IMR-90 (cell line): Measurements from ENCODE around the gene MAFB. TPM values are rescaled to one million over a fixed set of nuclear protein-coding genes. Genes with fewer than 3 reads are reported as not detected.

Experiments
- ATAC-seq: fragments of 200-7000 bp; cut with Tn5 transposase; 2 replicates; pipeline ENCODE4 v1.9.1; 2020; ENCODE audit warnings: low read depth, mild to moderate bottlenecking, moderate library complexity
- BruUV-seq: library from RNA; stranded (reverse); fragments of 400-500 nt; replicated peaks from 2 replicates; lab custom pipeline; 2021; lab: Mats Ljungman, UMichigan
- CTCF ChIA-PET: fragments of 300-600 bp; formaldehyde crosslinking; extraction: SDS; loops from one replicate; lab custom pipeline; 2021; ENCODE audit warnings: antibody characterized with exemption; lab: Yijun Ruan, JAX
- POLR2A ChIA-PET: fragments of 300-600 bp; sonication (Branson Sonifier 250); formaldehyde crosslinking; loops from one replicate; lab custom pipeline; 2022; ENCODE audit warnings: antibody characterized with exemption; ENCODE audit not compliant: unreplicated experiment; lab: Charles Lee
- DNase-seq: peaks from one replicate; pipeline ENCODE4 v3.0.0; 2013
- H2AFZ ChIP-seq: replicated peaks from 2 replicates; pipeline ENCODE3; 2013; ENCODE audit warnings: low read length, mild to moderate bottlenecking; ENCODE audit not compliant: poor library complexity
- H2AK5ac ChIP-seq: 2 replicates; pipeline ENCODE4 v1.6.1; 2013; ENCODE audit warnings: low read depth, low read length, inconsistent platforms
- H2AK9ac ChIP-seq: replicated peaks from 2 replicates; pipeline ENCODE3; 2013; ENCODE audit warnings: mild to moderate bottlenecking, low read depth, low read length, moderate library complexity; ENCODE audit not compliant: poor library complexity
- H2BK120ac ChIP-seq: 2 replicates; pipeline ENCODE4 v1.6.1; 2013; ENCODE audit warnings: low read depth, low read length, inconsistent platforms
- H2BK15ac ChIP-seq: 3 replicates; pipeline ENCODE4 v1.6.1; 2013; ENCODE audit warnings: low read depth, low read length, inconsistent platforms
- H2BK20ac ChIP-seq: 2 replicates; pipeline ENCODE4 v1.6.1; 2013; ENCODE audit warnings: low read depth, mild to moderate bottlenecking, inconsistent platforms, low read length, moderate library complexity
- H2BK5ac ChIP-seq: 2 replicates; pipeline ENCODE4 v1.6.1; 2013; ENCODE audit warnings: mild to moderate bottlenecking, low read depth, low read length, inconsistent platforms; ENCODE audit not compliant: poor library complexity, severe bottlenecking
- H3K14ac ChIP-seq: replicated peaks from 2 replicates; pipeline ENCODE4 v1.6.1; 2013; ENCODE audit warnings: low read depth, low read length, inconsistent platforms
- H3K18ac ChIP-seq: 2 replicates; pipeline ENCODE4 v1.6.1; 2013; ENCODE audit warnings: low read depth, low read length, control low read depth
- H3K23ac ChIP-seq: 2 replicates; pipeline ENCODE4 v1.6.1; 2013; ENCODE audit warnings: low read depth, low read length, inconsistent platforms
- H3K27ac ChIP-seq: 2 replicates; pipeline ENCODE4 v1.5.1; 2013; ENCODE audit warnings: mild to moderate bottlenecking, control low read depth, low read length; ENCODE audit not compliant: insufficient read depth
- H3K27me3 ChIP-seq: 2 replicates; pipeline ENCODE4 v1.6.1; 2013; ENCODE audit warnings: low read length; ENCODE audit not compliant: control insufficient read depth, insufficient read depth
- H3K36me3 ChIP-seq: 2 replicates; pipeline ENCODE4 v1.6.1; 2013; ENCODE audit warnings: low read length, mixed read lengths; ENCODE audit not compliant: control insufficient read depth, insufficient read depth
- H3K4ac ChIP-seq: 2 replicates; pipeline ENCODE4 v1.6.1; 2013; ENCODE audit warnings: low read depth, low read length, inconsistent platforms
- H3K4me1 ChIP-seq: 2 replicates; pipeline ENCODE4 v1.6.1; 2013; ENCODE audit warnings: low read length, mixed read lengths; ENCODE audit not compliant: control insufficient read depth, insufficient read depth
- H3K4me2 ChIP-seq: 2 replicates; pipeline ENCODE4 v1.6.1; 2013; ENCODE audit warnings: low read depth, mild to moderate bottlenecking, control low read depth, low read length, moderate library complexity
- H3K4me3 ChIP-seq: 2 replicates; pipeline ENCODE4 v1.5.1; 2013; ENCODE audit warnings: low read depth, mild to moderate bottlenecking, control low read depth, low read length, moderate library complexity; ENCODE audit not compliant: insufficient read depth
- H3K56ac ChIP-seq: 2 replicates; pipeline ENCODE4 v1.6.1; 2013; ENCODE audit warnings: low read length, inconsistent platforms; ENCODE audit not compliant: insufficient read depth; ENCODE audit errors: extremely low read depth
- H3K79me1 ChIP-seq, 2 experiments: 2 replicates each; pipeline ENCODE4 v1.6.1; 2013; ENCODE audit warnings: low read length in 2 of 2, inconsistent platforms in 1 of 2, low read depth in 1 of 2
- H3K9ac ChIP-seq: 2 replicates; pipeline ENCODE4 v1.6.1; 2013; ENCODE audit warnings: low read depth, low read length, control low read depth
- H3K9me1 ChIP-seq: 2 replicates; pipeline ENCODE4 v1.6.1; 2013; ENCODE audit warnings: low read length, inconsistent platforms; ENCODE audit not compliant: insufficient read depth
- H3K9me3 ChIP-seq: 2 replicates; pipeline ENCODE4 v1.6.1; 2013; ENCODE audit warnings: low read length; ENCODE audit not compliant: control insufficient read depth, insufficient read depth
- H4K20me1 ChIP-seq: 2 replicates; pipeline ENCODE4 v1.6.1; 2013; ENCODE audit warnings: low read length, inconsistent platforms; ENCODE audit not compliant: insufficient read depth
- H4K5ac ChIP-seq: 2 replicates; pipeline ENCODE4 v1.6.1; 2013; ENCODE audit warnings: mild to moderate bottlenecking, low read depth, low read length, control low read depth
- H4K8ac ChIP-seq, 2 experiments: 2 replicates each; pipeline ENCODE4 v1.6.1; 2013; ENCODE audit warnings: low read depth in 2 of 2, low read length in 2 of 2, control low read depth in 1 of 2, inconsistent platforms in 1 of 2
- H4K91ac ChIP-seq: 2 replicates; pipeline ENCODE4 v1.6.1; 2013; ENCODE audit warnings: low read depth, low read length, inconsistent platforms; ENCODE audit not compliant: insufficient read depth
- BHLHE40 ChIP-seq: fragments of 150-350 bp; IDR thresholded peaks from 2 replicates; pipeline ENCODE4 v1.6.1; 2016; ENCODE audit warnings: mild to moderate bottlenecking, low read depth, low read length
- CEBPB ChIP-seq: IDR thresholded peaks from 2 replicates; pipeline ENCODE4 v1.6.1; 2012; ENCODE audit warnings: low read depth, low read length, improper control_type of control experiment
- CHD1 ChIP-seq: IDR thresholded peaks from 2 replicates; pipeline ENCODE4 v1.6.1; 2012; ENCODE audit warnings: low read depth, low read length, improper control_type of control experiment
- CTCF ChIP-seq: conservative IDR thresholded peaks from 2 replicates; pipeline ENCODE4 v1.5.1; 2012; ENCODE audit warnings: mild to moderate bottlenecking, low read depth, low read length, improper control_type of control experiment
- ELK1 ChIP-seq: fragments of 150-350 bp; IDR thresholded peaks from 2 replicates; pipeline ENCODE4 v1.6.1; 2016; ENCODE audit warnings: low read depth, mild to moderate bottlenecking, low read length, moderate library complexity, borderline replicate concordance
- FOS ChIP-seq: fragments of 150-350 bp; IDR thresholded peaks from 2 replicates; pipeline ENCODE4 v1.6.1; 2016; ENCODE audit warnings: low read depth, low read length
- MAFK ChIP-seq: IDR thresholded peaks from 2 replicates; pipeline ENCODE4 v1.6.1; 2012; ENCODE audit warnings: low read depth, low read length, improper control_type of control experiment
- MAZ ChIP-seq: IDR thresholded peaks from 2 replicates; pipeline ENCODE4 v1.6.1; 2012; ENCODE audit warnings: low read depth, mild to moderate bottlenecking, low read length, improper control_type of control experiment, moderate library complexity, borderline replicate concordance
- MXI1 ChIP-seq: IDR thresholded peaks from 2 replicates; pipeline ENCODE4 v1.6.1; 2012; ENCODE audit warnings: low read depth, mild to moderate bottlenecking, low read length, moderate library complexity, borderline replicate concordance
- NFE2L2 ChIP-seq: fragments of 150-350 bp; IDR thresholded peaks from 2 replicates; pipeline ENCODE4 v1.6.1; 2016; ENCODE audit warnings: low read depth, mild to moderate bottlenecking, low read length
- POLR2A ChIP-seq: IDR thresholded peaks from 2 replicates; pipeline ENCODE4 v1.6.1; 2012; ENCODE audit warnings: mild to moderate bottlenecking, low read depth, low read length
- RAD21 ChIP-seq: IDR thresholded peaks from 2 replicates; pipeline ENCODE4 v1.6.1; 2012; ENCODE audit warnings: low read length, improper control_type of control experiment
- RCOR1 ChIP-seq: IDR thresholded peaks from 2 replicates; pipeline ENCODE4 v1.6.1; 2012; ENCODE audit warnings: mild to moderate bottlenecking, low read length, improper control_type of control experiment; ENCODE audit not compliant: insufficient replicate concordance
- RFX5 ChIP-seq: IDR thresholded peaks from 2 replicates; pipeline ENCODE4 v1.8.0; 2012; ENCODE audit warnings: low read depth, mild to moderate bottlenecking, low read length, moderate library complexity
- SMC3 ChIP-seq: fragments of 150-350 bp; IDR thresholded peaks from 2 replicates; pipeline ENCODE4 v1.6.1; 2016; ENCODE audit warnings: low read depth, mild to moderate bottlenecking, antibody characterized with exemption, low read length, moderate library complexity
- USF2 ChIP-seq: fragments of 150-350 bp; IDR thresholded peaks from 2 replicates; pipeline ENCODE4 v1.6.1; 2017; ENCODE audit warnings: mild to moderate bottlenecking, antibody characterized with exemption, low read length, low read depth
- WGBS, 2 experiments: methylation state at CpG; one replicate each; pipeline versions ENCODE4 v1.1.5 to v1.1.7; 2013; ENCODE audit warnings: missing lambda C conversion rate in 2 of 2; ENCODE audit not compliant: insufficient read length in 1 of 2; ENCODE audit errors: extremely low coverage in 2 of 2; 5-methylcytosine and 5-hydroxymethylcytosine counted together
- dilution Hi-C: fragments of 300-500 bp; cut with HindIII; formaldehyde crosslinking; loops from one replicate; pipeline ENCODE4 v1.14.3; 2018; ENCODE audit warnings: low sequenced_read_pairs; ENCODE audit not compliant: unreplicated experiment
- in situ Hi-C: fragments of 300-500 bp; cut with MboI; formaldehyde crosslinking; loops from 3 replicates; pipeline ENCODE4 v1.14.3; 2019; ENCODE audit warnings: low sequenced_read_pairs, inconsistent platforms, mixed read lengths
- intact Hi-C: fragments of 100-400 bp; cut with micrococcal nuclease; formaldehyde crosslinking; loops from 2 replicates; pipeline ENCODE4 v1.10.0; 2022
- polyA plus RNA-seq, 3 experiments: library from polyadenylated mRNA; depleted of rRNA; stranded (reverse); fragments of >200 nt; gene quantifications; 2 replicates each; pipeline ENCODE4 v1.2.3, GENCODE V29; 2012; ENCODE audit warnings: low replicate concordance in 1 of 3
- total RNA-seq: library from RNA; depleted of rRNA; stranded (reverse); fragments of >200 nt; gene quantifications from 2 replicates; pipeline ENCODE4 v1.2.3, GENCODE V29; 2012

The MAFB gene
- total and polyA plus RNA-seq, 2 of the 4 experiments (the other 2 are of a cell fraction) = 0.07 TPM; not detected in 1

- H2BK5ac ChIP-seq = no peak overlapping the region
- dilution Hi-C loops = no loop called here
- no peak overlapping the region for H3K4me2 ChIP-seq
These were observed 9.2 kb upstream of the MAFB start for GRCh38 chr20:40698281-40698680.

More at GRCh38 chr20:40698281-40698680, 9.2 kb upstream of the MAFB start:
- no peak overlapping the region for H2BK20ac ChIP-seq
- no peak overlapping the region for H3K4ac ChIP-seq
- BruUV-seq = no TSS peak
- no peak for DNase-seq
- H3K18ac ChIP-seq = no peak overlapping the region
- no peaks in the 10 kb centered on the region; the same call in 1 of the 2 replicates for H3K4me1 ChIP-seq
- H3K14ac ChIP-seq = no peak overlapping the region
- in situ Hi-C loops (loop anchor here (25.0 kb wide), 1 partner anchor 811 kb away; no protein-coding TSS in a partner anchor), intact Hi-C loops (loop anchor here (10.0 kb wide), 1 partner anchor 1583 kb away; no protein-coding TSS in a partner anchor)
- no peaks in the 10 kb centered on the region; the same call in 1 of the 2 replicates for H3K9me1 ChIP-seq
- no peaks in the 10 kb centered on the region for H3K79me1 ChIP-seq
- ATAC-seq = no peak
- H2AK5ac ChIP-seq = no peak overlapping the region
- ChIA-PET POLR2A (no interaction called here), CTCF (no interaction called here)
- TF ChIP-seq FOS (no peak), NFE2L2 (no peak), CTCF (no peak), BHLHE40 (no peak), USF2 (no peak), RCOR1 (no peak), CEBPB (no peak), MAFK (no peak), ELK1 (no peak), RAD21 (no peak), POLR2A (no peak), MAZ (no peak), CHD1 (no peak), RFX5 (no peak), SMC3 (no peak), MXI1 (no peak)
- no peak overlapping the region for H4K5ac ChIP-seq
- H3K56ac ChIP-seq = no peak overlapping the region
- H3K36me3 ChIP-seq = no peaks in the 10 kb centered on the region
- H3K4me3 ChIP-seq = no peak overlapping the region
- H4K20me1 ChIP-seq = 0 out of 2 replicates have a peak, but pooled peaks cover 3% of the 10 kb centered on the region
- no peak overlapping the region for H2AFZ ChIP-seq
- peaks cover 18% of the 10 kb centered on the region for H3K27me3 ChIP-seq
- H2AK9ac ChIP-seq = no peak overlapping the region
- H2BK15ac ChIP-seq = no peak overlapping the region
- no peak overlapping the region for H3K27ac ChIP-seq
- WGBS, 2 experiments = no CpG with 5 or more reads among the region's 1 CpG
- no peak overlapping the region for H4K91ac ChIP-seq
- H2BK120ac ChIP-seq = no peak overlapping the region
- no peak overlapping the region for H3K9ac ChIP-seq
- no peak overlapping the region for H3K23ac ChIP-seq
- H3K9me3 ChIP-seq = no peaks in the 10 kb centered on the region
- H4K8ac ChIP-seq = no peak overlapping the region
